ENCODE measurements around the gene BCDIN3D. TPM values are rescaled to one million over a fixed set of nuclear protein-coding genes. Genes with fewer than 3 reads are reported as not detected.
"Not testable (repeated sequence)": the region's sequence is repeated elsewhere in the genome, so short reads cannot be mapped to it uniquely, and the experiment has no call there.

Gene BCDIN3D
- total RNA-seq, 1 experiment from 2014 or later, result 4.8 TPM

DNA sequence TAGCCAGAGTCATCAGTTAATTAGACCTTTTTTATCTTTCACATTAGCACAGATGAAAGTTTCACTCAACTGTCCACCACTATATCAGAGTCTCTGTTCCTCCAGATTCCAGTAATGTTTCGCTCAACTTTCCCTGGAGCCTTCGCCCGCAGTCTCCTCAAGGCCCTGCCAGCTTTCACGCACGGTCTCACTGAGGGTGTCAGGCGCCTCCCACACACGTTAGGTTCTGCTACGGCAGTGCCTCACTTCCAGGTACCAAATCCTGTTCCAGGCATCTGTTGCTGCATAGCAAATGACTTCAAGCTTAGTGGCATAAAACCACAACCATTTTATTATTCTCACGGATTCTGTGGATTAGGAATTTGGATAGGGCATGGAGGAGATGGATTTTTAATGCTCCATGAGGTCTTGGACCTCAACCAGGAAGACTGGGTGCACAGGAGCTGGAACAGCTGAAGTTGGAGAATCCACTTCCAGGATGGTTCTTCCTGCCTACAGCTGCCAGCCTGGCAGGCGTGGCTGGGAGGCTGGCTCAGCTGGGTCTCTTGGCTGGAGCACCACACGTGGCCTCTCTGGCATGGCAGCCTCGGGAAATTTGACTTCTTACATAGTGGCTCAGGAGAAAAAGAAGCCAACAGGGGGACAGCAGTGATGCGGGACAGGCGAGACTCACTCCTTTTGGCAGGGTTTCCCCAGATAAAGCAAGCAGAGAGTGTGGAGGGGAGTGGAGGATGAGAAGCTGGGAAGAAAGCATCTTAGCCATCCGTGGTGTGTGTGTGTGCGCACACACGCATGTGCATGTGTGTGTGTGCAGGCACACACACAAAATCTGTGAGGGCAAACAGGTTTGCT is 21.3 kb upstream of the BCDIN3D start:
- H3K4me3 ChIP-seq (ENCODE audit: low read depth in 2 of 2, low read length in 2 of 2), result no peak overlapping the region
- intact Hi-C loops (cut with micrococcal nuclease; ENCODE audit: unreplicated experiment) (loop anchor here (10.0 kb wide), 1 partner anchor 191 kb away; the partner anchor contains the start of gene ASIC1), in situ Hi-C loops (cut with HindIII; ENCODE audit: low pct_unique_long_range_greater_than_20kb, low sequenced_read_pairs) (no loop called here)
- H3K27ac ChIP-seq (ENCODE audit: low read length), result no peak overlapping the region; the same call in 1 of the 2 replicates
- ChIA-PET POLR2A (interaction anchor here (0.6 kb wide), 1 partner anchor 1321 kb away, joined by 3 read pairs; no protein-coding TSS in a partner anchor), CTCF (interaction anchor here (0.7 kb wide), 1 partner anchor 207 kb away, joined by 4 read pairs; no protein-coding TSS in a partner anchor)
- BruUV-seq (replicated peaks), result no TSS peak
- TF ChIP-seq REST (IDR thresholded peaks at IDR 0.05; ENCODE audit: insufficient read depth in 1 of 2, low read depth in 2 of 2, low read length in 1 of 2), result no peak
- H3K4me1 ChIP-seq (ENCODE audit: control insufficient read depth, insufficient read depth, low read length), result peaks cover 17% of the 10 kb centered on the region
- DNase-seq (ENCODE audit: low read depth, low spot score) (no peak), ATAC-seq (no peak)
- H3K36me3 ChIP-seq (ENCODE audit: control insufficient read depth, insufficient read depth, low read length), result no peaks in the 10 kb centered on the region
- no peaks in the 10 kb centered on the region for H3K9me3 ChIP-seq (ENCODE audit: control insufficient read depth, insufficient read depth, low read depth, low read length)
- H3K27me3 ChIP-seq (ENCODE audit: control insufficient read depth, insufficient read depth, low read length), result no peaks in the 10 kb centered on the region

DNA sequence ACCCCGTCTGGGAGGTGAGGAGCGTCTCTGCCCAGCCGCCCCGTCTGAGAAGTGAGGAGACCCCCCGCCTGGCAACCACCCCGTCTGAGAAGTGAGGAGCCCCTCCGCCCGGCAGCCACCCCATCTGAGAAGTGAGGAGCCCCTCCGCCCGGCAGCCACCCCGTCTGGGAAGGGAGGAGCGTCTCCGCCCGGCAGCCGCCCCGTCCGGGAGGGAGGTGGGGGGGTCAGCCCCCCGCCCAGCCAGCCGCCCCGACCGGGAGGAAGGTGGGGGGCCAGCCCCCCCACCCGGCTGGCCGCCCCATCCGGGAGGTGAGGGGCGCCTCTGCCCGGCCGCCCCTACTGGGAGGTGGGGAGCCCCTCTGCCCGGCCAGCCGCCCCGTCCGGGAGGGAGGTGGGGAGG is 18.0 kb upstream of the BCDIN3D start:
- H3K4me1 ChIP-seq (ENCODE audit: control insufficient read depth, insufficient read depth, low read length); CTCF ChIA-PET; H3K36me3 ChIP-seq (ENCODE audit: control insufficient read depth, insufficient read depth, low read length); POLR2A ChIA-PET; H3K4me3 ChIP-seq (ENCODE audit: low read depth in 2 of 2, low read length in 2 of 2); BruUV-seq (replicated peaks); ATAC-seq; in situ Hi-C loops (cut with HindIII; ENCODE audit: low pct_unique_long_range_greater_than_20kb, low sequenced_read_pairs); H3K27me3 ChIP-seq (ENCODE audit: control insufficient read depth, insufficient read depth, low read length); DNase-seq (ENCODE audit: low read depth, low spot score); H3K9me3 ChIP-seq (ENCODE audit: control insufficient read depth, insufficient read depth, low read depth, low read length); H3K27ac ChIP-seq (ENCODE audit: low read length): not testable (repeated sequence)
- intact Hi-C loops (cut with micrococcal nuclease; ENCODE audit: unreplicated experiment), result loop anchor here (10.0 kb wide), 1 partner anchor 194 kb away; the partner anchor contains the start of gene ASIC1

DNA sequence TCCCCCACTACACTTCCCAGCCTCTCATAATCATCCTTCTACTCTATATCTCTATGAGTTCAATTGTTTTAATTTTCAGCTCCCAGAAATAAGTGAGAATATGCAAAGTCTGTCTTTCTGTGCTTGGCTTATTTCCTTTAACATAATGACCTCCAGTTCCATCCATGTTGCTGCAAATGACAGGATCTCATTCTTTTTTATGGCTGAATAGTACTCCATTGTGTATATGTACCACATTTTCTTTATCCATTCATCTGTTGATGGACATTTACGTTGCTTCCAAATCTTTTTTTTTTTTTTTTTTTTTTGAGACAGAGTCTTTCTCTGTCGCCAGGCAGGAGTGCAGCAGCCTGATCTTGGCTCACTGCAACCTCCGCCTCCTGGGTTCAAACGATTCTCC is 13.0 kb upstream of the BCDIN3D start:
- H3K4me3 ChIP-seq (ENCODE audit: low read depth in 2 of 2, low read length in 2 of 2); H3K36me3 ChIP-seq (ENCODE audit: control insufficient read depth, insufficient read depth, low read length); H3K27me3 ChIP-seq (ENCODE audit: control insufficient read depth, insufficient read depth, low read length); H3K4me1 ChIP-seq (ENCODE audit: control insufficient read depth, insufficient read depth, low read length); in situ Hi-C loops (cut with HindIII; ENCODE audit: low pct_unique_long_range_greater_than_20kb, low sequenced_read_pairs); H3K27ac ChIP-seq (ENCODE audit: low read length); ATAC-seq; DNase-seq (ENCODE audit: low read depth, low spot score); H3K9me3 ChIP-seq (ENCODE audit: control insufficient read depth, insufficient read depth, low read depth, low read length); BruUV-seq (replicated peaks); intact Hi-C loops (cut with micrococcal nuclease; ENCODE audit: unreplicated experiment): not testable (repeated sequence)
- ChIA-PET POLR2A (interaction anchor here (0.7 kb wide), 1 partner anchor 211 kb away, joined by 7 read pairs; no protein-coding TSS in a partner anchor), CTCF (interaction anchor here (0.7 kb wide), 1 partner anchor 11 kb away, joined by 5 read pairs; no protein-coding TSS in a partner anchor)

DNA sequence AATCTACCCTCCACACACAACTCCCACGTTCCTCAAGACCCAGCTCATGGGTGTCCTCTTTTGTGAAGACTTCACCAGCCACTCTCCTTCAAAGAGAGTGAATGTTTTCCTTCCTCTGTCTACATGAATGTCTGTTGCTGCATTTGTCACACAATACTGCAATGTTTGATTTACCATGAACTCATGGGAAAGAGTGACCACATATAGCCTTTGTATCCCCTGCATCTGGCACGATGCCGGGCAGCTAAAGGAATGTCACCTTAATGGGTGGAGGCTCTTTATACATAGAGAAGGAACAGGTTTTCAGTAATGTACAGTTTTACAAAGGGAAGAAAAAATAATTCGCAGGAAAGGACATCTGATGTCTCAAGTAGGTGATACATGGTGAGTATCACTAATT is 12.1 kb upstream of the BCDIN3D start:
- no TSS peak for BruUV-seq (replicated peaks)
- Histone ChIP-seq H3K9me3 (ENCODE audit: control insufficient read depth, insufficient read depth, low read depth, low read length) (no peaks in the 10 kb centered on the region), H3K27ac (ENCODE audit: low read length) (no peak overlapping the region), H3K27me3 (ENCODE audit: control insufficient read depth, insufficient read depth, low read length) (no peaks in the 10 kb centered on the region), H3K4me1 (ENCODE audit: control insufficient read depth, insufficient read depth, low read length) (no peaks in the 10 kb centered on the region), H3K4me3 (ENCODE audit: low read depth in 2 of 2, low read length in 2 of 2) (no peak overlapping the region), H3K36me3 (ENCODE audit: control insufficient read depth, insufficient read depth, low read length) (no peaks in the 10 kb centered on the region)
- ChIA-PET CTCF (interaction anchor here (0.7 kb wide), 1 partner anchor 12 kb away, joined by 5 read pairs; no protein-coding TSS in a partner anchor), POLR2A (no interaction called here)
- intact Hi-C loops (cut with micrococcal nuclease; ENCODE audit: unreplicated experiment), result no loop called here
- ATAC-seq, result no peak
- TF ChIP-seq REST (IDR thresholded peaks at IDR 0.05; ENCODE audit: insufficient read depth in 1 of 2, low read depth in 2 of 2, low read length in 1 of 2), result no peak
- no peak for TF ChIP-seq TCF7L2 (IDR thresholded peaks at IDR 0.05; ENCODE audit: low read depth, low read length)
- no peak for TF ChIP-seq SIN3A (IDR thresholded peaks at IDR 0.05; ENCODE audit: borderline replicate concordance, insufficient read depth, low read depth, low read length)
- TF ChIP-seq, protein P1, sequence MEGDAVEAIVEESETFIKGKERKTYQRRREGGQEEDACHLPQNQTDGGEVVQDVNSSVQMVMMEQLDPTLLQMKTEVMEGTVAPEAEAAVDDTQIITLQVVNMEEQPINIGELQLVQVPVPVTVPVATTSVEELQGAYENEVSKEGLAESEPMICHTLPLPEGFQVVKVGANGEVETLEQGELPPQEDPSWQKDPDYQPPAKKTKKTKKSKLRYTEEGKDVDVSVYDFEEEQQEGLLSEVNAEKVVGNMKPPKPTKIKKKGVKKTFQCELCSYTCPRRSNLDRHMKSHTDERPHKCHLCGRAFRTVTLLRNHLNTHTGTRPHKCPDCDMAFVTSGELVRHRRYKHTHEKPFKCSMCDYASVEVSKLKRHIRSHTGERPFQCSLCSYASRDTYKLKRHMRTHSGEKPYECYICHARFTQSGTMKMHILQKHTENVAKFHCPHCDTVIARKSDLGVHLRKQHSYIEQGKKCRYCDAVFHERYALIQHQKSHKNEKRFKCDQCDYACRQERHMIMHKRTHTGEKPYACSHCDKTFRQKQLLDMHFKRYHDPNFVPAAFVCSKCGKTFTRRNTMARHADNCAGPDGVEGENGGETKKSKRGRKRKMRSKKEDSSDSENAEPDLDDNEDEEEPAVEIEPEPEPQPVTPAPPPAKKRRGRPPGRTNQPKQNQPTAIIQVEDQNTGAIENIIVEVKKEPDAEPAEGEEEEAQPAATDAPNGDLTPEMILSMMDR (IDR thresholded peaks at IDR 0.05), result no peak
- no peak for TF ChIP-seq POLR2AphosphoS5 (IDR thresholded peaks at IDR 0.05; ENCODE audit: low read depth, low read length)
- DNase-seq (ENCODE audit: low read depth, low spot score), result no peak
- in situ Hi-C loops (cut with HindIII; ENCODE audit: low pct_unique_long_range_greater_than_20kb, low sequenced_read_pairs), result no loop called here

Data from Panc1 (cell line).